DOHH2 (cell line): ENCODE results near the gene CBARP.

Experiments used
- H3F3A ChIP-seq: fragments of 200-600 bp; sonication (generic), shearing (Covaris generic); 2 replicates; pipeline ENCODE4 v1.6.0; 2016; ENCODE audit warnings: antibody characterized with exemption, mild to moderate bottlenecking; ENCODE audit not compliant: control insufficient read depth, insufficient read depth
- H3K27ac ChIP-seq: fragments of 200-600 bp; sonication (generic); 2 replicates; pipeline ENCODE4 v1.5.1; 2014; ENCODE audit warnings: low read depth, mild to moderate bottlenecking, low read length, moderate library complexity
- H3K27me3 ChIP-seq: fragments of 200-600 bp; sonication (generic); 2 replicates; pipeline ENCODE4 v1.6.1; 2014; ENCODE audit warnings: mild to moderate bottlenecking, low read length, mixed read lengths; ENCODE audit not compliant: control insufficient read depth
- H3K36me3 ChIP-seq: fragments of 200-600 bp; sonication (generic); 2 replicates; pipeline ENCODE4 v1.6.1; 2014; ENCODE audit warnings: mild to moderate bottlenecking, low read length, moderate library complexity, mixed read lengths; ENCODE audit not compliant: control insufficient read depth
- H3K4me1 ChIP-seq: fragments of 200-600 bp; sonication (generic); 2 replicates; pipeline ENCODE4 v1.6.1; 2014; ENCODE audit warnings: mild to moderate bottlenecking, low read length, mixed read lengths; ENCODE audit not compliant: control insufficient read depth
- H3K4me2 ChIP-seq: fragments of 200-600 bp; sonication (generic); 2 replicates; pipeline ENCODE4 v1.6.0; 2014; ENCODE audit warnings: mild to moderate bottlenecking, low read length, moderate library complexity
- H3K4me3 ChIP-seq: fragments of 200-600 bp; sonication (generic); 2 replicates; pipeline ENCODE4 v1.5.1; 2014; ENCODE audit warnings: mild to moderate bottlenecking, low read length, mixed read lengths
- H3K79me2 ChIP-seq: fragments of 200-600 bp; sonication (generic); 2 replicates; pipeline ENCODE4 v1.6.1; 2014; ENCODE audit warnings: mild to moderate bottlenecking, low read length, mixed read lengths; ENCODE audit not compliant: control insufficient read depth
- H3K9me2 ChIP-seq: fragments of 200-600 bp; sonication (generic); replicated peaks from 2 replicates; pipeline ENCODE4 v1.6.1; 2014; ENCODE audit warnings: mild to moderate bottlenecking, low read length, mixed read lengths; ENCODE audit not compliant: control insufficient read depth
- H3K9me3 ChIP-seq: fragments of 200-600 bp; sonication (generic); 2 replicates; pipeline ENCODE4 v1.6.1; 2014; ENCODE audit warnings: antibody characterized with exemption, low read length, mixed read lengths; ENCODE audit not compliant: control insufficient read depth, insufficient read depth
- H4K20me1 ChIP-seq: fragments of 200-600 bp; sonication (generic); 2 replicates; pipeline ENCODE4 v1.6.0; 2014; ENCODE audit warnings: low read depth, mild to moderate bottlenecking, antibody characterized with exemption, low read length, moderate library complexity; ENCODE audit not compliant: control insufficient read depth, insufficient read depth
- EZH2phosphoT487 ChIP-seq: fragments of 200-600 bp; sonication (generic); IDR thresholded peaks from 2 replicates; pipeline ENCODE4 v1.6.1; 2017; ENCODE audit warnings: borderline replicate concordance, mild to moderate bottlenecking, antibody characterized with exemption, low read length, moderate library complexity, mixed read lengths
- TF ChIP-seq, protein P1 (sequence below): fragments of 200-600 bp; sonication (generic); IDR thresholded peaks from one replicate; pipeline ENCODE4 v1.5.1; 2014; ENCODE audit warnings: antibody characterized with exemption, mild to moderate bottlenecking, low read depth, low read length; ENCODE audit not compliant: poor library complexity, severe bottlenecking

The CBARP gene

DNA sequence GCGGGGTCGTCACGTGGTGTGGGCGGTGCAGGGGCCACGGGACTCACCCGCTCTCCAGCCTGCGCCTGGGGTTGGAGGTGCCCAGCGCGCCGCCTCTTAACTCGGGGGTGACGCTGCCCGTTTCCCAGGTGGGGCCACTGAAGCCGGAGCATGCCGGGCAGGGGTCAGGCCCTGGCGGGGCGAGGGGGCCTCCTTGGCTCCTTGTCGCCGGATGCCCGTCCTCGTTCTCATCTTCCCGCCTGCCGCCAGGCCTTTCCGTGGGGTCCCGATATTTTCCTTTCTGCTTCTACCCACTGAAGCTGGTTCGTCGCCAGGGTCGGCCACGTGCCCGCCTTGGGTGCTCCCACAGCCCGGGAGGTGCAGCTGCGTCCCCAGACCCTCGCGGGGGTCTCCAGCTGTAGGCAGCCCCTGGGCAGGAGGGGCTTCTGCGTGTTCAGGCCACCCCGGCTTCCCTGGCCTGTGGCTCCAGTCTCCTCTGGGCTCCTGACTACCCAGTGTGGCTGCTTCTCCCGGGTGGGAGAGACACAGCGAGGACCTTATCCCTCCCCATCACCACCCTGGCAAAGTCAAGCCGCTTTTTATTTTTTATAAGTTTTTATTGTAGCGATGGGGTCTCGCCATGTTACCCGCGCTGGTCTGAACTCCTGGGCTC lies 38.3 kb upstream of the CBARP start:
- no peaks in the 10 kb centered on the region for H3K27me3 ChIP-seq
- peak overlapping the region; percentile 73 for H3K27ac ChIP-seq
- TF ChIP-seq, protein P1, sequence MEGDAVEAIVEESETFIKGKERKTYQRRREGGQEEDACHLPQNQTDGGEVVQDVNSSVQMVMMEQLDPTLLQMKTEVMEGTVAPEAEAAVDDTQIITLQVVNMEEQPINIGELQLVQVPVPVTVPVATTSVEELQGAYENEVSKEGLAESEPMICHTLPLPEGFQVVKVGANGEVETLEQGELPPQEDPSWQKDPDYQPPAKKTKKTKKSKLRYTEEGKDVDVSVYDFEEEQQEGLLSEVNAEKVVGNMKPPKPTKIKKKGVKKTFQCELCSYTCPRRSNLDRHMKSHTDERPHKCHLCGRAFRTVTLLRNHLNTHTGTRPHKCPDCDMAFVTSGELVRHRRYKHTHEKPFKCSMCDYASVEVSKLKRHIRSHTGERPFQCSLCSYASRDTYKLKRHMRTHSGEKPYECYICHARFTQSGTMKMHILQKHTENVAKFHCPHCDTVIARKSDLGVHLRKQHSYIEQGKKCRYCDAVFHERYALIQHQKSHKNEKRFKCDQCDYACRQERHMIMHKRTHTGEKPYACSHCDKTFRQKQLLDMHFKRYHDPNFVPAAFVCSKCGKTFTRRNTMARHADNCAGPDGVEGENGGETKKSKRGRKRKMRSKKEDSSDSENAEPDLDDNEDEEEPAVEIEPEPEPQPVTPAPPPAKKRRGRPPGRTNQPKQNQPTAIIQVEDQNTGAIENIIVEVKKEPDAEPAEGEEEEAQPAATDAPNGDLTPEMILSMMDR = no peak
- no peak for TF ChIP-seq EZH2phosphoT487
- H3K9me2 ChIP-seq = no peaks in the 10 kb centered on the region
- H3K4me2 ChIP-seq = peak overlapping the region; percentile 96
- H3K9me3 ChIP-seq = no peaks in the 10 kb centered on the region
- peaks cover 89% of the 10 kb centered on the region for H3K36me3 ChIP-seq
- H3K4me3 ChIP-seq = peak overlapping the region; percentile 76
- H3K79me2 ChIP-seq = peaks cover 51% of the 10 kb centered on the region
- H4K20me1 ChIP-seq = peaks cover 9% of the 10 kb centered on the region
- H3K4me1 ChIP-seq = peaks cover 45% of the 10 kb centered on the region
- H3F3A ChIP-seq = peaks cover 35% of the 10 kb centered on the region

DNA sequence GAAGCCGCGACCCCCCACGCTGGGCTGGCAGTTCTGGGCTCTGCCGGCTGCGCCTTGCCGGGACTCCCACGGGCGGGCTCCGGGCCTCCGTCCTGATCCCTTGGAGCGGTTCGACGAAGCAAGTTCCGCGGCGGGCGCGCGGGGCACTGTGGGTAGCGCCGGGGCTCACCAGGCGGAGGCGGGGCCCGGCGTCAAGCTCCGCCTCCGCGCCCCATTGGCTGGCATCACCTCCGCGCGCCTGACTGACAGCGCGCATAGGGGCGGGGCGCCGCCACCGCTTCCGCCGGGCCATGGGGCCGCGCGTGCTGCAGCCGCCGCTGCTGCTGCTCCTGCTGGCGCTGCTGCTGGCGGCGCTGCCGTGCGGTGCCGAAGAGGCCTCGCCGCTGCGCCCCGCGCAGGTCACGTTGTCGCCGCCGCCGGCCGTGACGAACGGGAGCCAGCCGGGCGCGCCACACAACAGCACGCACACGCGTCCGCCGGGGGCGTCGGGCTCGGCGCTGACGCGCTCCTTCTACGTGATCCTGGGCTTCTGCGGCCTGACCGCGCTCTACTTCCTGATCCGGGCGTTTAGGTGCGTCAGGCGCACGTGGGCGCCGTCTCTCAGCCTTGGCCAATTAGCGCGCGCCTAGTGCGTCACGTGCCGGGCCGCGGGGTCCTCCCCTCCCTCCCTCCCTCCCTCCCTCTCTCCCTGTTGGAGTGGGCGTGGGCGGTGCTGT lies 37.6 kb upstream of the CBARP start, which contains the start of gene FAM174C:
TSS of gene FAM174C (plus strand) at position 271 of the 716 bp plus-strand sequence. CDS start at position 291, 20 bp downstream.
- Histone ChIP-seq H3K9me3 (no peaks in the 10 kb centered on the region), H3K4me2 (peak within 1 kb of the TSS; percentile 96), H3F3A (peaks cover 42% of the 10 kb centered on the region), H3K9me2 (no peaks in the 10 kb centered on the region), H3K27me3 (no peaks in the 10 kb centered on the region), H3K79me2 (peaks cover 58% of the 10 kb centered on the region), H3K27ac (peak within 1 kb of the TSS; percentile 73), H4K20me1 (peaks cover 16% of the 10 kb centered on the region), H3K4me3 (peak within 1 kb of the TSS; percentile 76), H3K36me3 (peaks cover 93% of the 10 kb centered on the region), H3K4me1 (peaks cover 52% of the 10 kb centered on the region)
- TF ChIP-seq, protein P1 = no peak
- TF ChIP-seq EZH2phosphoT487 = no peak

DNA sequence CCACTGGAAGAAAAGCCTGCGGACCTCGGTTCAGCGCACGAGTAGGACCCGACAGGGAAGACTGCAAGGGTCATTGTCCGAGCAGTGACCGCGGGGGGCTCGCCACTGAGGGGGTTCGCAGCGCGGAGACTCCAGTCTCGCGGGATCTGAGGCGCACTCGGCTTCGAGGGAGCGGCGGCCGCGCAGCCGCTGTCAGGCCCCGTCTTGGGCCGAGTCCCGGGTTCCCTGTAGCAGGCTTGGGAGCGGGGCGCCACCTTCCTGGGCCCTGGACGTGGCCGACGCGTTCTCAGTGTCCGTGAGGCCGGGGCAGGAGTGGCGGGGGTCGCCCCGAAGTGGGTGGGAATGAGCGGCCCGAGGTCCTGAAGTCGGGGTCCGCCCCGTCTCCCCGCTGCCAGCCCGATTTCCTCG lies 37.1 kb upstream of the CBARP start:
- peak overlapping the region; percentile 96 for H3K4me2 ChIP-seq
- H3F3A ChIP-seq = peaks cover 48% of the 10 kb centered on the region
- TF ChIP-seq EZH2phosphoT487 = no peak
- TF ChIP-seq, protein P1 = no peak
- H3K4me1 ChIP-seq = peaks cover 57% of the 10 kb centered on the region
- peaks cover 17% of the 10 kb centered on the region for H4K20me1 ChIP-seq
- peaks cover 64% of the 10 kb centered on the region for H3K79me2 ChIP-seq
- peaks cover 93% of the 10 kb centered on the region for H3K36me3 ChIP-seq
- H3K4me3 ChIP-seq = peak overlapping the region; percentile 76
- no peaks in the 10 kb centered on the region for H3K9me3 ChIP-seq
- H3K9me2 ChIP-seq = no peaks in the 10 kb centered on the region
- peak overlapping the region; percentile 73 for H3K27ac ChIP-seq
- no peaks in the 10 kb centered on the region; the same call in 1 of the 2 replicates for H3K27me3 ChIP-seq
